ENCODE measurements around the gene MDFI. TPM values are rescaled to one million over a fixed set of nuclear protein-coding genes. Genes with fewer than 3 reads are reported as not detected.

The MDFI gene
- total RNA-seq, 1 experiment from 2014 or later: 19.4 TPM

DNA sequence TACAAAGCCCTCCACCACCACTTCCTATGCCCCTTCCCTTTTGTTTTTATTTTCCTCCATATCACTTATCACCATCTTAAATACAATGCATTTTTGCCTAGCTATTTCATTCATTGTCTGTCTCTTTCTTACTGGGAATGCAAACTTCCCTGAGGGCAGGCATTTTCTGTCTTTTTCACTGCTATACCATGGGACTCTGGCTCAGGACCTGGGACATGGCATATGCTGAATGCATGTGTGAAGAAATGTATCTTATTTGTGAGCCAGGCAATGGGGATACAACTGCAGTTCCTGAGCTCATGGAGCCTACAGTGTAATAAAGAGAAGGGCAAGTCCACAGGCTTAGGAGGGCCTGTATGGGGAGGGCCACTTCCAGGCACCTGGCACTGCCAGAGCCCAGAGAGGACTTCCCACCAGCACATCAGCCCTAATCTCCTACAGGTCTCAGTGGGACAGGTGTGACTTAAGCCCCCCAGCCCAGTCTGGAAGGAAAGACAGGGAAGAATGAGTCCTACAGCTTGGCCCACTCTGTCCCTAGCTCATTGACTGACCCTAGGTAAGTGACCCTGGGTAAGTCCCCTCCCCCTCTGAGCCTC lies 53.9 kb downstream of the MDFI start:
- ChIA-PET POLR2A (ENCODE audit: unreplicated experiment) (interaction anchor here (0.6 kb wide), 1 partner anchor 92 kb away, joined by 5 read pairs; no protein-coding TSS in a partner anchor), CTCF (interaction anchor here (1.4 kb wide), 1 partner anchor 89 kb away, joined by 3 read pairs; no protein-coding TSS in a partner anchor)
- H3K36me3 ChIP-seq (ENCODE audit: low read depth): no peaks in the 10 kb centered on the region
- no peak overlapping the region for H2AFZ ChIP-seq
- no peaks in the 10 kb centered on the region for H3F3A ChIP-seq (ENCODE audit: insufficient read depth, low read depth)
- no peak overlapping the region for H3K4me3 ChIP-seq
- no peaks in the 10 kb centered on the region for H3K79me2 ChIP-seq (ENCODE audit: low read depth)
- TF ChIP-seq, protein P1, sequence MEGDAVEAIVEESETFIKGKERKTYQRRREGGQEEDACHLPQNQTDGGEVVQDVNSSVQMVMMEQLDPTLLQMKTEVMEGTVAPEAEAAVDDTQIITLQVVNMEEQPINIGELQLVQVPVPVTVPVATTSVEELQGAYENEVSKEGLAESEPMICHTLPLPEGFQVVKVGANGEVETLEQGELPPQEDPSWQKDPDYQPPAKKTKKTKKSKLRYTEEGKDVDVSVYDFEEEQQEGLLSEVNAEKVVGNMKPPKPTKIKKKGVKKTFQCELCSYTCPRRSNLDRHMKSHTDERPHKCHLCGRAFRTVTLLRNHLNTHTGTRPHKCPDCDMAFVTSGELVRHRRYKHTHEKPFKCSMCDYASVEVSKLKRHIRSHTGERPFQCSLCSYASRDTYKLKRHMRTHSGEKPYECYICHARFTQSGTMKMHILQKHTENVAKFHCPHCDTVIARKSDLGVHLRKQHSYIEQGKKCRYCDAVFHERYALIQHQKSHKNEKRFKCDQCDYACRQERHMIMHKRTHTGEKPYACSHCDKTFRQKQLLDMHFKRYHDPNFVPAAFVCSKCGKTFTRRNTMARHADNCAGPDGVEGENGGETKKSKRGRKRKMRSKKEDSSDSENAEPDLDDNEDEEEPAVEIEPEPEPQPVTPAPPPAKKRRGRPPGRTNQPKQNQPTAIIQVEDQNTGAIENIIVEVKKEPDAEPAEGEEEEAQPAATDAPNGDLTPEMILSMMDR (conservative IDR thresholded peaks at IDR 0.05): no peak
- TF ChIP-seq EZH2 (IDR thresholded peaks at IDR 0.05; ENCODE audit: low read depth): no peak
- no peaks in the 10 kb centered on the region for H3K9me2 ChIP-seq (ENCODE audit: insufficient read depth)
- no peak overlapping the region for H3K27ac ChIP-seq
- H3K4me2 ChIP-seq: no peak overlapping the region
- no peak for DNase-seq
- intact Hi-C loops (cut with micrococcal nuclease; ENCODE audit: unreplicated experiment): no loop called here
- H4K20me1 ChIP-seq (ENCODE audit: insufficient read depth): no peaks in the 10 kb centered on the region
- BruUV-seq (replicated peaks): no TSS peak
- H3K27me3 ChIP-seq (ENCODE audit: insufficient read depth, low read depth): no peaks in the 10 kb centered on the region
- H3K4me1 ChIP-seq (replicated peaks; ENCODE audit: insufficient read depth): peaks cover 29% of the 10 kb centered on the region
- no peaks in the 10 kb centered on the region for H3K9me3 ChIP-seq (ENCODE audit: insufficient read depth, low read depth)

- CTCF ChIA-PET: no interaction called here
- H3K27me3 ChIP-seq (ENCODE audit: insufficient read depth, low read depth): no peaks in the 10 kb centered on the region
- H3K27ac ChIP-seq: no peak overlapping the region
- H3K4me3 ChIP-seq: no peak overlapping the region
- TF ChIP-seq, protein P1 (conservative IDR thresholded peaks at IDR 0.05): no peak
- intact Hi-C loops (cut with micrococcal nuclease; ENCODE audit: unreplicated experiment): no loop called here
- no peak for DNase-seq
- no TSS peak for BruUV-seq (replicated peaks)
- peaks cover 27% of the 10 kb centered on the region for H3K4me1 ChIP-seq (replicated peaks; ENCODE audit: insufficient read depth)
- POLR2A ChIA-PET (ENCODE audit: unreplicated experiment): no interaction called here
- no peaks in the 10 kb centered on the region for H3K9me3 ChIP-seq (ENCODE audit: insufficient read depth, low read depth)
- no peaks in the 10 kb centered on the region for H3F3A ChIP-seq (ENCODE audit: insufficient read depth, low read depth)
- H4K20me1 ChIP-seq (ENCODE audit: insufficient read depth): no peaks in the 10 kb centered on the region
- no peak overlapping the region for H2AFZ ChIP-seq
- no peaks in the 10 kb centered on the region for H3K36me3 ChIP-seq (ENCODE audit: low read depth)
- H3K4me2 ChIP-seq: no peak overlapping the region
- no peaks in the 10 kb centered on the region for H3K79me2 ChIP-seq (ENCODE audit: low read depth)
- no peaks in the 10 kb centered on the region for H3K9me2 ChIP-seq (ENCODE audit: insufficient read depth)
These were observed 54.5 kb downstream of the MDFI start for GRCh38 chr6:41692730-41693129.

DNA sequence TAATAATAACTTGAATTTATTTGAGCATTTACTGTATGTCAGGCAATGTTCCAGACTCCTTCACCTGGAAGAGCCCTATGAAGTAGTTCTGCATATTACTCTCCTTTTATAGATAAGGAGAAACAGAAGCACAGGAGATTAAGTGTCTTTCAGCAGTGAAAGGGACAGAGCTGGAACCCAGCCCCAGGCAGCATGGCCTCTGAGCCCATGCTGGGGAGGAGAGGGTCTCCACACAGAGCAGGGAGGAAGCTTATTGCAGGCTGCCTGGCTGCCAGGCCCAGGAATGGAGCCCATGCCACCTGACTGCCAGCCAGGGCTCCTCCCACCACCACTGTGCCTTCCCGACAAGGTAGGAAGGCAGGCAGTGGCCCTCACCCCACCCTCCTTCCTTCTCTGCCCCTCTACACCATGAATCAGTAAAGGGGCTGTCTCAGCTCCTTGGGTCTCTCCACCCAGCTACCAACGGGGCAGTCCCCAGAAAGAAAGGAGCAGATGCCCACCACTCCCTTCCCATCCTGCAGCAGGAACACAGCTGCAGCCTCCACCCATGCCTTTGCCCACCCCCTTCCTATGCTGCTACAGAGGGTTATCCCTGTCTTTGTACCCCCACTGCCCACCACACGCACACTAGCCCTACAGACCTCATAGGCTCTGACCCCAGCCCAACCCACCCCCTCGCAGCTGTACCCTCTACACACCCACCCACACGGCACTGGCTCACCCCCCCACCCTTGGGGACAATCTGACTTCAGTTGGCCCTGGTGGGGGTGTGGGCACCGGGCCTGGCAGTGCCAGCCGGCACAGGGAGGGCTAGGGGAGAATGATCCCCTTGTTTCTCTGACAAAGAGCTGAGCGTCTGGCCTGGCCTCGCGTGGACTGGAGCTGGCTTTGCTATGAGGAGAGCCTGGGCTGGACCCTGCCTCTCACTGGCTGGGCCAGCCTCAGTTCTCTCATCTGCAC lies 55.3 kb downstream of the MDFI start:
- no TSS peak for BruUV-seq (replicated peaks)
- CTCF ChIA-PET: interaction anchor here (0.6 kb wide), 2 partner anchors 12 to 153 kb away, joined by 6 read pairs; no protein-coding TSS in a partner anchor

More for the DNA sequence above, 55.3 kb downstream of the MDFI start:
- Histone ChIP-seq H3K4me2 (no peak overlapping the region), H3K9me3 (ENCODE audit: insufficient read depth, low read depth) (no peaks in the 10 kb centered on the region), H3F3A (ENCODE audit: insufficient read depth, low read depth) (peaks cover 6% of the 10 kb centered on the region; the same call in 1 of the 2 replicates), H3K27ac (no peak overlapping the region), H2AFZ (no peak overlapping the region), H3K9me2 (ENCODE audit: insufficient read depth) (no peaks in the 10 kb centered on the region), H3K79me2 (ENCODE audit: low read depth) (no peaks in the 10 kb centered on the region), H3K36me3 (ENCODE audit: low read depth) (no peaks in the 10 kb centered on the region), H3K4me1 (replicated peaks; ENCODE audit: insufficient read depth) (peaks cover 31% of the 10 kb centered on the region), H3K27me3 (ENCODE audit: insufficient read depth, low read depth) (no peaks in the 10 kb centered on the region), H4K20me1 (ENCODE audit: insufficient read depth) (no peaks in the 10 kb centered on the region), H3K4me3 (no peak overlapping the region)
- POLR2A ChIA-PET (ENCODE audit: unreplicated experiment): no interaction called here
- intact Hi-C loops (cut with micrococcal nuclease; ENCODE audit: unreplicated experiment): no loop called here
- no peak for DNase-seq
- TF ChIP-seq EZH2 (IDR thresholded peaks at IDR 0.05; ENCODE audit: low read depth): no peak
- TF ChIP-seq, protein P1 (conservative IDR thresholded peaks at IDR 0.05): no peak

Measured in PC-9 (cell line).